Embryonic facial prominence (tissue), 1 donor: ENCODE measurements around the gene DDX49.
"Not testable (repeated sequence)": the region's sequence is repeated elsewhere in the genome, so short reads cannot be mapped to it uniquely, and the experiment has no call there.

Experiments used
- DNase-seq: peaks from one replicate; pipeline ENCODE4 v3.0.0-alpha.2; 2016; ENCODE audit errors: extremely low spot score

The DDX49 gene

DNA sequence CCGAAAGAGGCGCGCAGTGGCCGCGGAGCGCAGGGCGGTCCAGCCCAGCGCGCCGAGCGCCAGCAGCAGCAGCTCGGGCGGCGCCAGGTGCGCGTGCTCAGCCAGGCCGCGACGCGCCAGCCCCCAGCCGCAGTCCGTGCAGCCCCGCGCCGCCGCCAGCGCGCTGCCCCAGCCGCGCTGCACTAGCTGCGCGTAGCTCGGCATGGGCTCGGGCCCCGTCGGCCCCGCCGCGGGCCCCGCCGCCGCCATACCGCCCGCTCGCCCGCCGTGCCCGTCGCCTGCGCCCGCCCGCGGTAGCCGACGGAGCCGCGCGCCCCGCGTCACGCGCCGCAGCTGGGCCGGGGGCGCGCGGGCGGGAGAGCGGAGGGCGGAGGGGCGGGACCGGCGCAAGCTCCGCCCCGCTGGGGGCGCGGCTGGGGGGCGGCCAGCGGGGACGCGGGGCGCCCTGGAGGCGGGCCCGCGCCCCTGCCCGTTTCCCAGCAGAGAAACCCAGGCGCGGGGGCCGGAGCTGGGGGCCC lies 23.6 kb upstream of the DDX49 start, which contains the start of gene CERS1:
Gene CERS1 (minus strand): TSS at position 335 of the 518 bp plus-strand sequence. CDS start 86 bp downstream, at position 249.
- DNase-seq = no peak

DNA sequence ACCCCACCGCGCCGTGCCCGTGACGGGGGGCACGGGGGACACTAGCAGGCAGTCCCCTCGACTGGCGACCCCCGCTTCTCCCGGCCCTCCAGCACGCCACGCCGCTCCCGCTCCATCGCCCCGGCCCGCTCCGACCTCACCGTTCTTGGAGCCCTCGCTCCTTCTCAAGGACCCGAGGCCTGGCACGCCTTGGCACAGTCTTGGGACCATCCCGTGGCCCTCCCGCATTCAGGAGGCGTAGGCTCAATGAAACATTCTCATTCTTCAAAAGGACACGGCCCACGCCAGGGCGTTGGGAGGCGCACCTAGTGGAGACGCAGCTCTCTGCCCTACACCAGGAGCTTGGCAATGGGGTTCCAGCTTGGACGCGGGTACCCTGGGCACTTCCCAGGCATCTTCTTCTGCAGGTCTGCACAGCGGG lies 23.1 kb upstream of the DDX49 start:
- no peak for DNase-seq

DNA sequence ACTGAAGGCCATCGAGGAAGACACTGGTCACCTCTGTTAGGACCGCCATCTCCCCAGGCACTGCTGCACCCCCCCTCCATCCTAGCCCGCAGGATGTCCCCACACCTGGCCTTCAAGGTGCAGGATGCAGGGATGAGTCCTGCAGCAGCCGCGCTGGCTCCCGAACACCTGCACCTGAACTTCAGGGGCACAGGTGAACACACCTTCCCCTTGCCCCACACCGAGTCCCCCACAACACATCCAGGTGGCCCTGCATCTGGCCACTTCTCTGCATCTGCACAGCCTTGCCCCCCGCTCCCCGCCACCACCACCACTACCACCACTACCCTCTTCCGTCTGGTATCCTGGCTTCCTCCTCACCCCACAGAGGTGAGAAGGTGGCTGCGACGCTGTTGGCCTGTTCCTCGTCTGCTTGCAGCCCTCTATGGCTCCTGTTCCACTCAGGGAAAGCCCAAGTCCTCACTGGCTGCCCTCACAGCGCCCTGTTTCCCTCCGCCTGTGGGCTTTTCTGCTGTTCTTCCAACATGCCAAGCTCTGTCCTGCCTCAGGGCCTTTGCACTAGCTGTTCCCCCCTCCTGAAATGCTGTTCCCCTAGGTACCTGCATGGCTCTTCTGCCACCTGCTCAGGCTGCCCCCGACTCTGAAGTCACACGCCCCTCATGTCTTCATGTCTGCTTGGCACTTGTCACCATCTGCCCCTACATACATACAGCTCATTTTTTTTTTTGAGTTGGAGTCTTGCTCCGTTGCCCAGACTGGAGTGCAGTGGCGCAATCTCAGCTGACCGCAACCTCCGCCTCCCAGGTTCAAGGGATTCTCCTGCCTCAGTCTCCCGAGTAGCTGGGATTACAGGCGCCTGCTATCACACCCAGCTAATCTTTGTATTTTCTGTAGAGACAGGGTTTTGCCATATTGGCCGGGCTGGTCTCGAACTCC lies 22.2 kb upstream of the DDX49 start:
- no peak for DNase-seq

DNA sequence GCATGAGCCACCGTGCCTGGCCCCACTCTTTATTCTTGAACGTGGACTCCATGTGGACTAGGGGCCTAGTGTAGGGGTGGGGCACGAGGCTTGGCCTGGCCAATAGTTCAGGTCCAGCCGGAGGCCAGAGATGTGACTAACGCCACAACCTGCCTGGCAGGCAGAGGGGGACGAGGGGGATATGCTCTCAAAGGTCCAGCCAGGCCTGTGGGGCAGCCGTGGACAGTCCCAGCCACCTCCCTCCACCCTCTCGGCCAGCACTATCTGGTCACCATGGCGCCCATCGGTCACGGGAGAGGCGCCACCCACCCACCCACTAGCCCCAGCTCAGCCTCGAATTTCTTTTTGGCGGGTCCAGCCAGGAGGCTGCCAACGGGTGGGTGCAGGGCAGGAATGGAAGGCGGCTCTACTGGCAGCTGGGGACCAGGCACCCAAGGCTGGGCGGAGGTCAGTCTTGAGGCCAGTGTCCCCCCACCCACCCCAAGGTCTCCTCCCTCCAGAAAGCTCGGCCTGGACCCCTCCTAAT lies 21.4 kb upstream of the DDX49 start:
- no peak for DNase-seq

DNA sequence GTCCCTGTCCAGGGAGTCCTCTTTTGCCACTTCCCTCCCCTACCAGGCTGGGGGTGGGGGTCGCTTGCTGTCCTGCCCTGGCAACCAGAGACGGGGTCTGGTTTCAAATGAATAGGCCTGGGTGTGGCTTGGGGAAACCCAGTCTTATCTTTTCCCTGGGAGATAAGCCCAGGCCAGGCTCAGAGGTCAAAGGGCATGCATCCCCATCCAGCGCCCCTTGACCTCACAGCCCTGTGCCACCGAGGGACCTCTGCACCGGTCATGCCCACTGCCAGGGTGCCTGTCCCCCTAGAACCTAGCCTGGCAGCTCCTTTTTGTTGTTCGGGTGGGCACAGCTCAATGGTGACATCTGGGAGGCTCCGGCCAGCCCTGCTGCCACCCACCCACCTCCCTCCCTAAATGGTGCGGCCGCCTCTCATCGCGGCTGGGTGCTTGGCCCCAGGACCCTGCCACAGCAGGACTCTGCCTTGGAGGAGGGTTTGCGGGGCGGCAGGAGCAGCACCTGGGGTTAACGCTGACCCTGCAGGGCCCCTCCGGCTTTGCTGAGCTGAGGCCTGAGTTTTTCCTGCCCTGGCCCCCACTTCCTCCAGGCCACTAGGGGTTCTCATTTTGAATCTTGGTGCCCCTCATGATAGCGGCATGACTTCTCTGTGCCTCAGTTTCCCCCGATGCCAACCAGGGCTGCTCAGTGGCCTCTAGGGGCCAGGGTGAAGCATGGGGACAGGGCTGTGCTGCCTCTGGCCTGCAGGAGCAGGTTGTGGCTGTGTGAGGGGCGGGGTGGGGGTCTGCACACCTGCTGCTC lies 20.7 kb upstream of the DDX49 start:
- DNase-seq = no peak

DNA sequence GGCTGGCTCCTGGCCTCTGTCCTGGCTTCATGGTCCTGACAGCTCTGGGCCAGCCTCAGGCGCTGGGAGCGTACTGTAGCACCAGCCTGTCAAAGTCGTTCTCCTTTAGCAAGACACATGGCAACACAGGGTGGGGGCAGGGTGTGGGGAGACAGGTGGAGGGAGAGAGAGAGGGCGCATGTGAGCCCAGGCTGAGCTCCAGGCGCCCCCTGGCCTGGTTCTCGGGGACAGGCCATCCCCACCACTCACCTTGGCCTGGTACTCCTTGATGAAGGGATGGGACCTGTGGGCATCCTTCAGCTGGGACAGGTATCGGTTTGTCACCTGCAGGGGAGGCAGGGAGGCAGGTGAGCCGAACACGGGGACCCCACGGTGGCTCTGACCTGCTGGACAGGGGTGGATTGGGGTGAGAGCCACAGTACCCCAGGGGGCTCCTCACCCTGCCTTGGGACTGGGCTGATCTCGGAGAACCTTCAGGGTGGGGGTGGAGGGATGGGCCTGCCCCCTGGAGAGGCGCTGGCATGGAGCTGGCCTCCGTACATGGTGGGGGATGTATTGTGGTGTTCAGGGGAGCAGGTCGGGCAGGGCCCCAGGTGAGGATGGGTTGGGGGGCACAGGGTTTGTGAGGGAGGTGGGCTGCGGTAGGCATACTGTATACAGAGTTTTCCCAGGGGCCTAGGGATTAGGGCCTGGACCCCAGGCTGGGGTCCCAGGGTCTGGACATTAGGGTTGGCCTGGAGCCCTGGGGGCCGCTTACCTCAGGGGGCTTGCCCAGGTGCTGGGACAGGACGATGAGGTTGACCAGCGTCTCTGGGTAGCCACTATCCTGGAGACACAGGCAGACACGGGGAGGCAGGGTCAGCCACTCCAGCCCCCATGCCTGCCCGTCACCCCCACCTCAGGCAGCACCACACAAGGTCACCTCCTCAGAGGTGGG lies 19.6 kb upstream of the DDX49 start:
- no peak for DNase-seq

DNA sequence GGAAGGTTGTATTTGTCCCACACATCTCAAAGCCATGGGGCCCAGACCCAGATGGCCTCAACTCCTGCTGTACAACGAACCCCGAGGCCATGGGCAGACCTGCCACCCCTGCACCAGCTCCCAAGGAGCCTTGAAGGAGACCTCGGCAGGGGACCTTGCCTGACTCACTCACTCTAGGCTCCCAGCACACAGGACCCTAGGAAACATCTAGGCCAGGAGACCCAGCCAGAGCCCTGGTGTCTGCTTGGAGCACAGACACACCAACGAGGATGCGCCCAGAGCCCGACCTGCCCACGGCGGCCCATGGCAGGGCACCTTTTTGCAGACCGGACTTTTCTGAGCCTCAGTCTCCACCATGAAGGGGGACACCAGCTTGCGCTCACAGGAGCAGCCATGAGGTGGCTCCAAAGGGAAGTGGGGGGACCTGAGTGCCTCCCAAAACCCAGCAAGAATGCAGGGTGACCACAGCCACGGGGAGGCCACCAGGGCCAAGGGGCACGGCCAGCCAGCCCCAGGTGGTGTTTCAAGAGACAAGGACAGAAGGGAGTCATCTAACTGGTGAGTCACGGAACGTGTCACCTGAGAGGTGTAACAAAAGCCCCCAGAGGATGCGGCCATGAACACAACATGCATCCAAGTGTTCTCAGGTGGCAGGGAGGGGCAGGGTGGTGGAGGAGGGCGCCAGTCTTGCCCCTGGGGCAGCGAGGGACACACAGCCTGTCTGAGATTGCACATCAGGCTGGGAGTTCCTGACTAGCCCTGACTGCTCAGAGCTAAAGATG lies 18.6 kb upstream of the DDX49 start:
- no peak for DNase-seq

DNA sequence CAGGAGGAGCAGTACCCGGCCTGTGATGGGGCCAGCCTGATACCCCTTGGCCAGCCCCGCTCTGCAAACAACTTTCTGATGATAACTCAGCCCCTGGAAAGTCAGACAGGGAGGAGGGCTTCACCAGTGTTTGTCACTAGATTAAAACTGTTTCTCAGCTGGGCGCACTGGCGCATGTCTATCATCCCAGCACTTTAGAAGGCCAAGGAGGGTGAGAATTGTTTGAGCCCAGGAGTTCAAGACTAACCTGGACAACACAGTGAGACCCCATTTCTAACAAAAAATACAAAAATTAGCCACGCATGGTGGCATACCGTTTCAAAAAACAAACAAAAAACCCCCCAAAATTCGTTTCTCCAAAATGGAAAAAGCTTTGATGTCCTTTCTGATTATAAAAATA lies 18.0 kb upstream of the DDX49 start:
- no peak for DNase-seq

DNA sequence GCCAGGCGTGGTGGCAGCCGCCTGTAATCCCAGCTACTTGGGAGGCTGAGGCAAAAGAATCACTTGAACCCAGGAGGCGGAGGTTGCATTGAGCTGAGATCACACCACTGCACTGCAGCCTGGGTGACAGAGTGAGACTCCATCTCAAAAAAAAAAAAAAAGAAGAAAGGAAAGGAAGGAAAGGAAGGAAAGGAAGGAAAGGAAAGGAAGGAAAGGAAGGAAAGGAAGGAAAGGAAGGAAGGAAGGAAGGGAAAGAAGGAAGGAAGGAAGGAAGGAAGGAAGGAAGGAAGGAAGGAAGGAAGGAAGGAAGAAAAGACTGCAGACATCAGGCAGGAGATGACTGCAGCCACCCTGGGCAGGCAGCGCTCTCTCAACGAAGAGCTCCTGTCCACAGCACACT lies 17.0 kb upstream of the DDX49 start:
- DNase-seq = not testable (repeated sequence)

DNA sequence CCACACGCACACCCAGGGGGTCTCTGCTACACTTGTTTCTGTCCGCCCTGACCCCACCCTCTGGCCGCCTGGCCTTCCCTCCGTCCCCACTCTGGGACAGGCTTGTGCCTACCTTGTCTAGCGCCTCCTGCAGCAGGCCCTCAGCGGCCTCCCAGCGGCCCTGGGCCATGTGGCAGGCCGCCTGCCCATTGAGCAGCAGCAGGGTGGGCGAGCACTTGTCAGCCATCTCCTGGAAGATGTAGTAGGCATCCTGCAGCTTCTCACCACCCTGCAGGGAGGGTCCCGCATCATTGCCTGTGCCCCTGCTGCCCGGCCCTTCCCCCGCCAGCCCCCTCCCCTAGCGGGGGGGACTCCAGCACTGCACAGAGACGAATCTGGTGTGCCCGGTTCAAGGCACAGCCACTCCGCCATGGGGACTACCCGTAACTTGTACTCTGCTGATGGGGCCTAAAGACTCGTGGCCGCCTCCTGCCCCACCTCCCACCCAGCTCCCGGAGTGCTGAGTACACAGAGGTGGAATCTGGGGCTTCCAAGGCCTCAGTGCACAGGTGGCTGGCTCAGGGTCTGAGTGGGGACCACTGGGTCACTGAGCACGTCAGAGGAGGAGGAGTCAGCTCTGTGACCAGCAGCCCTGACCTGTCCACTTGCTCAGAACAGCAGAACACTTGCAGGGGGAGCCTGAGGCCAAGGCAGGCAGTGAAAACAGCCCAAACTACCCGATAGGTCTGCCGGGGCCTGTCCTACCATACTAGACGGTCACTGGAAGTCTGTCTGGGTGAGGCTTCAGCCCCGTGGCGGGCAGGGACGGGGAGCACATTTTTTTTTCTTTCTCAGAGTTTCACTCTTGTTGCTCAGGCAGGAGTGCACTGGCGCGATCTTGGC lies 16.1 kb upstream of the DDX49 start:
- no peak for DNase-seq

DNA sequence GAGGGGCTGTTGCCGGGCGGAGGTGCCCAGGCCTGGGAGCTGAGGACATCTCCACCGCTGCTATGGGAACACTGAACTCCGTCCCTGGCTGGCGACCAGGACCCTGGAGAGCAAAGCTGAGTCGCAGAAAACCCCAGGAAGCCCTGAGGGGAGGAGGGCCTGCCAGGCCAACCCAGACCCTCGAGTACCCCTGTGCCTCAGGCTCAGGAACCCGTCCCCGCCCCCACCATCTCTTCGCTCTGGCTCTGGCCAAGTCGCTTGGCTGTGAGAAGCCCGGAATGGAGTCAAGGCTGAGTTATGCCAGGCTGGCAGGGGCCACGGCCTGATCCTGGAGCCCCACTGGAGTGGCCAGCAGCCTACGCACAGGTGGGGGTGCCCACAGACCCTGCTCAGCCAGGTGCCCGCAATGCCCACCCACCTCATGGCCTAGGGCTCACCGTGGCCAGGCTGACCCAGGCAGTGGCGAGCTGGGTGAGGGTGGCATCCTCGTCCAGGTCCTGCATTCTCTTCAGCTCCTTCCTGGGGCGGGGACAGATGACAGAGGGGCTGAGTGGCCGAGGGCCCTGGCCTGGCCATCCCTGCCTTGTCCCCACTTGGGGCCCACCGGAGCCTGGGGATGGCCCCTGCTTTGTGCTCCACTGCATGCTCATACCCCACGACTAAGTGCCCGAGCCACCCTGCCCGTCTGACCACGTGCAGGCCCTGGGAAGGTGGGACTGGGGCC lies 15.0 kb upstream of the DDX49 start:
- DNase-seq = no peak

DNA sequence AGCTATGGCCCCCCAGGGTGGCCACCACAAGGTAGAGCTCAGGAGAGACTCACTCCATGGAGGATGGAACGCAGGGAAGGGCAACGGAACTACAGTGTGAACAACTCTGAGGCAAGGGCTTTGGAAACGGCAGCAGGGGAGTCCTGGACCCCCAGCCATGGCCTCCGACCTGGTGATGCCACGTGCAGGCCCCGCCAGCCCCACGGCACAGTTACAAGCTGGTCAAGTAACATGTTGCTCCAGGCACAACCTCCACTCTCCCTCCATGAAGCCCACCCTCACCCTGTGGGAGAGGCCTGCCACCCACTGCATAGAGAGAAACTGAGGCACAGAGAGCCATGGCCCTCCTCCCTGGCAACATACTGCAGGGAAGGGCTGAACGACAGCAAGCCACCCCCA lies 14.5 kb upstream of the DDX49 start:
- no peak for DNase-seq

DNA sequence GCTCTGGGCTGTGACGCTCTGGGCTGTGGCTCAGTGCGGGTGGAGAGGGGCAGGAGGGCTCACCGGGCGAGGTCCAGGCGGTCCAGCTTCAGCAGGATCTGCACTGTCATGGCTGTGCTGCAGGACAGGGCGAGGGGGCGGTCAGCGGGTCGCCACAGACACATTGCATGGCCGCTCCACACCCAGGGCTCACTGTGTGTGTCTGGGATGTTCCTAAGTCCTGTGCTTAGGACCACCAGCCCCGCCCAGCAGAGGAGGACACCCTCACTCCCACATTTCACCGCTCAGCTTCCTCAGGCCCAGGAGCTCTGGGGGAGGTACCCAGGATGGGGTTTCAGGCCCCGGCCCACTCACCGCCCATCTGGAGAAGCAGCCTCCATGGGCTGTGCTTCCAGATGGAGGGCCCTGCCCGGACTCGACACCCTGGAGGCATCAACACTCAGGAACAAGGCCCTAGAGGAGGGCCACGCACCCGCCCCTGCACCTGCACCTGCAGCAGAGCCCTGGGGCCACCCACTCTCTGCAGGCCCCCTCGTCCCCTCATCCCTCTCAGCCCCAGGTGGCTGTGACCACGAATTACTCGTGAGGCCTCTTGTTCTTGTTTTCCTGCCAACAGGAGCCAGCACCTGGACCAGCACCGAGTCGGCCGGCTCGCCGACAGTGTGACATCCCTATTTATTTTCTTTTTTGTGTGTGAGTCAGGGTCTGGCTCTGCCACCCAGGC lies 13.8 kb upstream of the DDX49 start:
- no peak for DNase-seq

DNA sequence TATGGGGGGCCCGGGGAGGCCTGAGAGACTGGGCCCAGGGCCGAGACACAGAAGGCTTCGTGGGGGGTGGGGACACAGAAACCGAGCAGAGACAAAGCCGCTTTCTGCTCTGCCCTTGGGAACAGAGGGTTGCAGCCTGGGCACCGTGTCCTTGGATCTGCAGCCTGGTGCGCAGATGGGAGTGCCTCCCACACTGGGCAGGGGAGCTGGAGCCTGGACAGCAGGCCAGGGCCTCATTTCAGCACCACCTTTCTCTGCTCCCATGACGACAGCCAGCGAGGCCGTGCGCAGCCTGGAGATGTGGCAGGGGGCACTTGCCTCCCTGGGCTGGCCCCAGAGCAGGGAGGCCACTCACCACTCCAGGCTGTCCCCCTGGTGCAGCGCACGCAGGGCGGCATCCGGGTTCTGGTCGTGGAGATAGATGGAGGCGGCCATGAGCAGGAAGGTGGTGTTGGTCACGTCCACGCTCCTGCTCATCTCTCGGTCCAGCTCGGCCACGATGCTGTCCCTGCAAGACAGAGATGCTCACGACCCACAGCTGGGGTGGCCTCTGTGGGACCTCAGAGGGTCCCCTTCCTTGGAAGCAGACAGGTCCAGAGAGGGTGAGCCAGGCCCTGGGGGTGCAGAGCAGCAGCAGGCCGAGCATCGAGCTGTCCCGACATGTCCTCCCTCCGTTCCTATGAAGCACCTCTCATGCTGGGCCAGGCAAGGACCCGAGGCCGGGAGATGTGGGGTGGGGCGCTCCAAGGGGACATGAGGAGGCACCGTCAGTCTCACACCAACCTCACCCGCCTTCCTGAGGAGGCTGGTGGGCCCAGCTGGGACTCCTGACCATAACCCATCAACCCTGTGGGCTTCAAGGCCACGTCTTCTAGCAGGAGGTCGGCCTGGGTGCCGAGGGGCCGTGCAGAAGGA lies 12.7 kb upstream of the DDX49 start:
- DNase-seq = no peak

DNA sequence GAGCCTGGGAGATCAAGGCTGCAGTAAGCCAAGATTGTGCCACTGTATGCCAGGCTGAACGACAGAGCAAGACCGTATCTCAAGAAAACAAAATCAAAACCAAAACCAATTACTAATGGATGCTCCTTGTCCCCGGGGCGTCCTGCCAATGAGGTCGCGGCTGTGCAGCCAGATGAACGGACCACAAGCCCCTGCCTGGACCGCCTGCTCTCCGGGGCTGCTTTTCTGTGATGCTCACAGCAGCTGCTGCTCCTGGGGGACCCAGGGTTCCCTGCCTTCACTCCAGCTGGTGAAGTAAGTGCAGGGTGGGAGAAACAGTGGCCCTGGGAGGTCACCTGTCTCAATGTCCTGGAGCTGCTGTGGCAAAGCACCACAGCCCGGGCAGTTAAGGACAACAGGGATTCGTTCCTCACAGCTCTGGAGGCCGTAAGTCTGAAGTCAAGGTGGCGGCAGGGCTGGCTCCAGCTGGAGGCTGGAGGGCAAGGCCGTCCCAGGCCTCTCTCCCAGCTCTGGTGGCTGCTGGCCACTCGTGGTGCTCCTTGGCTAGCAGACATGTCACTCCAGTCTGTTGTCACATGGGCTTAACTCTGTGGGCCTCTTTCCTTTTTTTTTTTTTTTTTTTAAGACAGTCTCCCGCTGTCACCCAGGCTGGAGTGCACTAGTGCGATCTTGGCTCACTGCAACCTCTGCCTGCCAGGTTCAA lies 10.4 kb upstream of the DDX49 start:
- DNase-seq = no peak

DNA sequence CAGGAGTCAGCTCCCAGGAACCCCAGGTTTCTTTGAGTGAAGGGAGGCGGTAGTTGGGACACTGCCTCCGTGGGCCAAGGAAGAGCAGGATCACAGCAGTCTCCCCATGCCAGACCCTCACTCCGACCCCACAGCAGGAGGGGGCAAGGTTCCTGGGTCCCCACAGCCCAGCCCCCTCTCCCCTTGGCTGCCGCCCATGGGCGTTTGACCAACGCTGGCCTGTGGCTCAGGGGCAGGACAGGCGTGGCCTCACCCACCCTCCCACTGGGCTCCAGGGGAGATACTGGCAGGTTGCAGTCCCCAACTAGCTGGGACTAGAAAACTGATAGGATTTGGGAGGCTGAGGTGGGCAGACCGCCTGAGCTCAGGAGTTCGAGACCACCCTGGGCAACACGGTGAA lies 9.5 kb upstream of the DDX49 start:
- DNase-seq = no peak
